OCI-LY1 (cell line): ENCODE measurements around the gene ZNF280A.
"Not testable (repeated sequence)": the region's sequence is repeated elsewhere in the genome, so short reads cannot be mapped to it uniquely, and the experiment has no call there.

Experiments used
- H2AFZ ChIP-seq: fragments of 200-600 bp; sonication (generic), shearing (Covaris generic); 2 replicates; pipeline ENCODE4 v1.6.0; 2014; ENCODE audit warnings: antibody characterized with exemption, mild to moderate bottlenecking, low read length
- H3F3A ChIP-seq: fragments of 200-600 bp; sonication (generic), shearing (Covaris generic); 2 replicates; pipeline ENCODE4 v1.6.0; 2014; ENCODE audit warnings: mild to moderate bottlenecking, antibody characterized with exemption, low read length, moderate library complexity; ENCODE audit not compliant: insufficient read depth
- H3K27ac ChIP-seq: fragments of 200-600 bp; sonication (generic); 2 replicates; pipeline ENCODE4 v1.5.1; 2014; ENCODE audit warnings: low read length, mixed run types, mild to moderate bottlenecking, low read depth; ENCODE audit not compliant: poor library complexity, severe bottlenecking
- H3K27me3 ChIP-seq: fragments of 200-600 bp; sonication (generic); 2 replicates; pipeline ENCODE4 v1.6.0; 2014; ENCODE audit warnings: antibody characterized with exemption, mild to moderate bottlenecking, low read length, moderate library complexity; ENCODE audit not compliant: insufficient read depth
- H3K36me3 ChIP-seq: fragments of 200-600 bp; sonication (generic); 2 replicates; pipeline ENCODE4 v1.6.1; 2014; ENCODE audit warnings: mild to moderate bottlenecking, antibody characterized with exemption, low read length, moderate library complexity, mixed read lengths; ENCODE audit not compliant: insufficient read depth
- H3K4me1 ChIP-seq: fragments of 200-600 bp; sonication (generic); 2 replicates; pipeline ENCODE4 v1.5.1; 2014; ENCODE audit warnings: mild to moderate bottlenecking, low read length, moderate library complexity; ENCODE audit not compliant: insufficient read depth, severe bottlenecking
- H3K4me2 ChIP-seq: fragments of 200-600 bp; sonication (generic), shearing (Covaris generic); 2 replicates; pipeline ENCODE4 v1.6.1; 2014; ENCODE audit warnings: low read length
- H3K4me3 ChIP-seq: fragments of 200-600 bp; sonication (generic); 2 replicates; pipeline ENCODE4 v1.5.1; 2014; ENCODE audit warnings: low read length, low read depth, mild to moderate bottlenecking, mixed read lengths; ENCODE audit not compliant: poor library complexity, severe bottlenecking
- H3K79me2 ChIP-seq: fragments of 200-600 bp; shearing (Covaris generic); 2 replicates; pipeline ENCODE4 v1.6.1; 2016; ENCODE audit warnings: mixed run types, low read length, mixed read lengths; ENCODE audit not compliant: insufficient read depth
- H3K9ac ChIP-seq: fragments of 200-600 bp; sonication (generic), shearing (Covaris generic); 2 replicates; pipeline ENCODE4 v1.6.1; 2014; ENCODE audit warnings: mild to moderate bottlenecking, low read length, mixed read lengths
- H3K9me2 ChIP-seq: fragments of 200-600 bp; sonication (generic), shearing (Covaris generic); 2 replicates; pipeline ENCODE4 v1.6.1; 2014; ENCODE audit warnings: low read depth, mild to moderate bottlenecking, low read length, mixed read lengths
- H3K9me3 ChIP-seq: fragments of 200-600 bp; shearing (Covaris generic); 2 replicates; pipeline ENCODE4 v1.6.1; 2014; ENCODE audit warnings: low read length, mixed read lengths
- H4K20me1 ChIP-seq: fragments of 200-600 bp; sonication (generic), shearing (Covaris generic); 2 replicates; pipeline ENCODE4 v1.6.0; 2016; ENCODE audit warnings: mild to moderate bottlenecking, low read length; ENCODE audit not compliant: insufficient read depth
- EZH2 ChIP-seq: fragments of 200-600 bp; sonication (generic), shearing (Covaris generic); IDR thresholded peaks from 2 replicates; pipeline ENCODE4 v1.8.0; 2017; ENCODE audit warnings: borderline replicate concordance, mixed run types, mild to moderate bottlenecking, antibody characterized with exemption, low read length, moderate library complexity, mixed read lengths
- TF ChIP-seq, protein P1 (sequence below): fragments of 200-600 bp; sonication (generic), shearing (Covaris generic); IDR thresholded peaks from 2 replicates; pipeline ENCODE4 v1.5.1; 2017; ENCODE audit warnings: mild to moderate bottlenecking, antibody characterized with exemption, low read length, moderate library complexity, mixed read lengths

ZNF280A gene

DNA sequence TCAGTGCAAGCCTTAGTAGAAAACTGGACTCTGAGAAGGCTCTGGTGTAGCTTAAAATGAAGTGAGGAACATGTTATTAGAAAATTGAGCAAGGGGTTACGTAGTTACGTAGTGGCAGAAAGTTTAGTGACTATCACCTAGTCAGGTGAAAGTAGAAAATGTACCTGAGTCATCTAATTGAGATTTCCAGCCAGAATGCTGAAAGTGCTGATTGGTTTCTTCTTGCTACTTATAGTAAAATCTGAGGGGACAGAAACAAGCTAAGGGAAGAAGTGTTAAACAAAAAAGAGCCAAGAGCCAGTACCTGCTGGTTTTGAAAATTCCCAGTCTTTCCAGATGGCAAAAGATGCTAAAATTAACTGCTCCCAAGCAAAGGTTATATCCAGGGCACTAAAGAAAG is 41.0 kb downstream of the ZNF280A start:
- TF ChIP-seq EZH2, result no peak
- TF ChIP-seq, protein P1, sequence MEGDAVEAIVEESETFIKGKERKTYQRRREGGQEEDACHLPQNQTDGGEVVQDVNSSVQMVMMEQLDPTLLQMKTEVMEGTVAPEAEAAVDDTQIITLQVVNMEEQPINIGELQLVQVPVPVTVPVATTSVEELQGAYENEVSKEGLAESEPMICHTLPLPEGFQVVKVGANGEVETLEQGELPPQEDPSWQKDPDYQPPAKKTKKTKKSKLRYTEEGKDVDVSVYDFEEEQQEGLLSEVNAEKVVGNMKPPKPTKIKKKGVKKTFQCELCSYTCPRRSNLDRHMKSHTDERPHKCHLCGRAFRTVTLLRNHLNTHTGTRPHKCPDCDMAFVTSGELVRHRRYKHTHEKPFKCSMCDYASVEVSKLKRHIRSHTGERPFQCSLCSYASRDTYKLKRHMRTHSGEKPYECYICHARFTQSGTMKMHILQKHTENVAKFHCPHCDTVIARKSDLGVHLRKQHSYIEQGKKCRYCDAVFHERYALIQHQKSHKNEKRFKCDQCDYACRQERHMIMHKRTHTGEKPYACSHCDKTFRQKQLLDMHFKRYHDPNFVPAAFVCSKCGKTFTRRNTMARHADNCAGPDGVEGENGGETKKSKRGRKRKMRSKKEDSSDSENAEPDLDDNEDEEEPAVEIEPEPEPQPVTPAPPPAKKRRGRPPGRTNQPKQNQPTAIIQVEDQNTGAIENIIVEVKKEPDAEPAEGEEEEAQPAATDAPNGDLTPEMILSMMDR, result no peak
- H3K27me3 ChIP-seq, result no peaks in the 10 kb centered on the region
- H3K9ac ChIP-seq, result no peak overlapping the region
- H3K9me3 ChIP-seq, result no peaks in the 10 kb centered on the region
- no peaks in the 10 kb centered on the region for H3F3A ChIP-seq
- no peak overlapping the region for H3K4me2 ChIP-seq
- no peak overlapping the region for H3K27ac ChIP-seq
- H3K9me2 ChIP-seq, result no peaks in the 10 kb centered on the region
- H3K4me1 ChIP-seq, result peaks cover 4% of the 10 kb centered on the region
- H2AFZ ChIP-seq, result no peak overlapping the region
- no peaks in the 10 kb centered on the region for H3K79me2 ChIP-seq
- no peaks in the 10 kb centered on the region for H3K36me3 ChIP-seq
- H4K20me1 ChIP-seq, result no peaks in the 10 kb centered on the region
- no peak overlapping the region for H3K4me3 ChIP-seq

DNA sequence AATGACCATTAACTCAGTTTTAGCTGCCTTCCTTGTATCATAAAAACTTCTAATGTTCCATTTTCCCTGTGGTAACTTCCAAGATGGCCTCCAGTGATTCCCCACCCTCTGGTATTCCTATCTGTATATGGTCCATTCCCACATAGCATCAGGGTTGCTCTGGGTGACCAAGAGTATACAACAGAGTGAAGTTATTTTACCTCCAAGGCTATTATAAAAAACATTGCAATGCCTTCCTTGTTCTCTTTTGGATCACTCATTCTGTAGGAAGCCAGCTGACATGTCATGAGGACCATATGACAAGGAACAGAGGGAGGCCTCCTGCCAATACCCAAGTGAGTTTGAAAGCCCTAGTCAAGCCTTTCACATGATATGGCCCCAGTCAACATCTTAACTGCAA is 41.6 kb downstream of the ZNF280A start:
- TF ChIP-seq, protein P1, result no peak
- no peak for TF ChIP-seq EZH2
- Histone ChIP-seq H3K36me3 (no peaks in the 10 kb centered on the region), H3K4me2 (no peak overlapping the region), H3K4me1 (peaks cover 4% of the 10 kb centered on the region), H3K9me2 (no peaks in the 10 kb centered on the region), H3K27ac (no peak overlapping the region), H3K79me2 (no peaks in the 10 kb centered on the region), H3K27me3 (no peaks in the 10 kb centered on the region), H3F3A (no peaks in the 10 kb centered on the region), H2AFZ (no peak overlapping the region), H4K20me1 (no peaks in the 10 kb centered on the region), H3K4me3 (no peak overlapping the region), H3K9ac (no peak overlapping the region), H3K9me3 (no peaks in the 10 kb centered on the region)

GRCh38 chr22:22474733-22475132 is 45.3 kb downstream of the ZNF280A start:
- Histone ChIP-seq H3F3A (no peaks in the 10 kb centered on the region), H3K9ac (no peak overlapping the region), H3K9me2 (no peaks in the 10 kb centered on the region), H3K27ac (no peak overlapping the region), H3K4me2 (no peak overlapping the region), H3K4me1 (peaks cover 4% of the 10 kb centered on the region), H3K4me3 (no peak overlapping the region), H3K36me3 (no peaks in the 10 kb centered on the region), H2AFZ (no peak overlapping the region), H3K79me2 (no peaks in the 10 kb centered on the region), H3K9me3 (peaks cover 2% of the 10 kb centered on the region; the same call in 1 of the 2 replicates), H4K20me1 (no peaks in the 10 kb centered on the region), H3K27me3 (peaks cover 2% of the 10 kb centered on the region; the same call in 1 of the 2 replicates)
- TF ChIP-seq EZH2, result no peak
- TF ChIP-seq, protein P1, result no peak

- not testable (repeated sequence) for H3K27ac ChIP-seq, H4K20me1 ChIP-seq, H3K4me2 ChIP-seq, H2AFZ ChIP-seq, H3K9me3 ChIP-seq, H3K9me2 ChIP-seq, H3K4me3 ChIP-seq, H3K4me1 ChIP-seq, H3K36me3 ChIP-seq, H3K27me3 ChIP-seq, H3K79me2 ChIP-seq, H3K9ac ChIP-seq, H3F3A ChIP-seq
Measured at GRCh38 chr22:22471104-22471503, 49.0 kb downstream of the ZNF280A start.
